Effector memory CD8-positive, alpha-beta T cell (primary cell): ENCODE data around the gene AFF1.
"Not testable (repeated sequence)": the region's sequence is repeated elsewhere in the genome, so short reads cannot be mapped to it uniquely, and the experiment has no call there.

ENCODE experiments used
- ATAC-seq: fragments of 150-1000 bp; cut with Tn5 transposase; replicated peaks from 2 replicates; pipeline ENCODE4 v1.10.0; 2021; ENCODE audit warnings: mild to moderate bottlenecking, moderate library complexity
- DNase-seq, 3 experiments: peaks; one replicate each; pipeline ENCODE4 v3.0.0; 2021
- H3K27ac Mint-ChIP-seq, 2 donors: one replicate each; pipeline ENCODE4 v1.8.0; 2022; ENCODE audit warnings: mild to moderate bottlenecking in 2 of 2, mixed read lengths in 2 of 2, moderate library complexity in 2 of 2
- H3K27me3 Mint-ChIP-seq, 2 donors: one replicate each; pipeline ENCODE4 v1.8.0; 2022; ENCODE audit warnings: mixed read lengths in 2 of 2
- H3K36me3 Mint-ChIP-seq: one replicate; pipeline ENCODE4 v1.8.0; 2022; ENCODE audit warnings: mild to moderate bottlenecking, moderate library complexity, mixed read lengths; ENCODE audit not compliant: insufficient read depth
- H3K4me1 Mint-ChIP-seq, 2 donors: one replicate each; pipeline ENCODE4 v1.8.0; 2022; ENCODE audit warnings: low read depth in 2 of 2, mixed read lengths in 2 of 2
- H3K4me3 Mint-ChIP-seq, 2 donors: one replicate each; pipeline ENCODE4 v1.8.0; 2022; ENCODE audit warnings: mild to moderate bottlenecking in 2 of 2, mixed read lengths in 2 of 2, moderate library complexity in 2 of 2
- H3K9me3 Mint-ChIP-seq, 2 donors: one replicate each; pipeline ENCODE4 v1.8.0; 2022; ENCODE audit warnings: mixed read lengths in 2 of 2

Gene AFF1

DNA sequence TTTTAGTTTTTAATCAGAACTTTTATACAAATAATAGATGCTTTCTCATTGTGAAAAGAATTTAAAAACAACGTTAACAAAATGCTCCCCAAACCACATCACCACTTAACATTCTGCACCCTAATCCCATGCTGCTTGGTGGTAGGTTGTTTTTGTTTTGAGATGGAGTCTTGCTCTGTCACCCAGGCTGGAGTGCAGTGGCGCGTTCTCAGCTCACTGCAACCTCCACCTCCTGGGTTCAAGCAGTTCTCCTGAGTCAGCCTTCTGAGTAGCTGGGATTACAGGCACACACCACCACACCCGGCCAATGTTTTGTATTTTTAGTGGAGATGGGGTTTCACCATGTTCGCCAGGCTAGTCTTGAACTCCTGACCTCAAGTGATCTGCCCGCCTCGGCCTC lies 102.4 kb downstream of the AFF1 start:
- H3K4me3 Mint-ChIP-seq, DNase-seq, H3K36me3 Mint-ChIP-seq, H3K27me3 Mint-ChIP-seq, H3K9me3 Mint-ChIP-seq, ATAC-seq: not testable (repeated sequence)
- Mint-ChIP-seq H3K4me1 (peaks cover 36 to 62% of the 10 kb centered on the region in 2 donors), H3K27ac (peak overlapping the region in 1 of 2 donors; percentile 56)

GRCh38 chr4:87037671-87038334 lies 103.0 kb downstream of the AFF1 start:
- H3K27me3 Mint-ChIP-seq, result no peaks in the 10 kb centered on the region
- H3K4me1 Mint-ChIP-seq, result peaks cover 40 to 65% of the 10 kb centered on the region in 2 donors
- DNase-seq (no peak), ATAC-seq (no peak)
- H3K9me3 Mint-ChIP-seq, result no peaks in the 10 kb centered on the region
- H3K36me3 Mint-ChIP-seq, result peaks cover 5% of the 10 kb centered on the region
- no peak overlapping the region for H3K4me3 Mint-ChIP-seq
- H3K27ac Mint-ChIP-seq, result peak overlapping the region; percentile 53 to 56

GRCh38 chr4:87038837-87039615 lies 104.2 kb downstream of the AFF1 start:
- no peak for ATAC-seq
- peaks cover 45 to 65% of the 10 kb centered on the region in 2 donors for H3K4me1 Mint-ChIP-seq
- H3K4me3 Mint-ChIP-seq, result no peak overlapping the region
- peak overlapping the region; percentile 20 to 21 for H3K27ac Mint-ChIP-seq
- no peaks in the 10 kb centered on the region for H3K27me3 Mint-ChIP-seq
- no peaks in the 10 kb centered on the region for H3K9me3 Mint-ChIP-seq
- no peak for DNase-seq
- H3K36me3 Mint-ChIP-seq, result peaks cover 6% of the 10 kb centered on the region

- Mint-ChIP-seq H3K27me3 (no peaks in the 10 kb centered on the region), H3K36me3 (peaks cover 4% of the 10 kb centered on the region), H3K9me3 (no peaks in the 10 kb centered on the region), H3K4me1 (peaks cover 34 to 48% of the 10 kb centered on the region in 2 donors), H3K4me3 (no peak overlapping the region), H3K27ac (peak overlapping the region; percentile 64 to 69)
- ATAC-seq, result no peak
- DNase-seq, result no peak
Measured at GRCh38 chr4:87041141-87041540, 106.3 kb downstream of the AFF1 start.

GRCh38 chr4:87042221-87042620 lies 107.4 kb downstream of the AFF1 start:
- peak overlapping the region in 1 of 2 donors; percentile 5 for H3K4me3 Mint-ChIP-seq
- peak overlapping the region; percentile 64 to 69 for H3K27ac Mint-ChIP-seq
- peaks cover 29 to 37% of the 10 kb centered on the region in 2 donors for H3K4me1 Mint-ChIP-seq
- peaks cover 14% of the 10 kb centered on the region for H3K36me3 Mint-ChIP-seq
- ATAC-seq, result no peak
- no peaks in the 10 kb centered on the region for H3K9me3 Mint-ChIP-seq
- H3K27me3 Mint-ChIP-seq, result no peaks in the 10 kb centered on the region
- no peak for DNase-seq

DNA sequence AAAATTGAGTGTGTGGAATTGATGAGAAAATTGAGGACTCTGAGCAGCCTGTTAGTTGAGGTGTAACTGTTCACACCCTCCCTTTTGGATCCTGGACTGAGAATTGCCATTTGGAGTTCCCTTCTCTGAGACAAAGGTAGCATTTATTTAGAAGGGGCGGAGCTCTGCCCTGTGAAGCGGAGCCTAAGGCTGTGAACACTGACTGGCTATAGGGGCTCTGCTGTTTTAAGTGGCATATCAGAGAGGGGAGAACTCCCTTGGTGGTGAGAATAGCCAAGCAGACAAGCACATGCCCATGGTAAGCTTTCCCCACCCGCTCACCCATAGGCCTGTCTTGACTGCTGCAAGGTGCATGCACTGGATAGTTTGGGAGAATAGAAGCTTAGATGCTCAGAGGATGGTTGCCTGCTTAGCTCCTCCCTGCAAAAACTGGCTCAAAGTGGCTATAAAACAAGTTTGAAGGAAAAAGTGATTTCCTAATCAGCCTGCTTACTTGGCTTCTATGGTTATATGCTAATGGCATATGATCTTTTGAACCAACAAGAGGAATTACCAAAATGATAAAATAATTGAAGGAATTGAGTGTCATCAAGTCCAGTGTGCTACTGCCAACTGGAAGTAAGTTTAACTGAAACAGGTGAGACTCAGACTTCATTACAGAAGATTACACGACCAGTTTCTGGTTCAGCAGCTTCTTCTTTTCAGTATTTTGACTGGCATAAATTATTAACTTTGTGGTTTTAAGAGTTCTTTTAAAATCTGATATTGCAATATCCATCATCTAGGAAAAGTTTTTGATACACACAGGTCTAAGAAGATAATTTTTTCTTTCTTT lies 108.4 kb downstream of the AFF1 start:
- peaks cover 17% of the 10 kb centered on the region for H3K36me3 Mint-ChIP-seq
- ATAC-seq, result no peak

DNA sequence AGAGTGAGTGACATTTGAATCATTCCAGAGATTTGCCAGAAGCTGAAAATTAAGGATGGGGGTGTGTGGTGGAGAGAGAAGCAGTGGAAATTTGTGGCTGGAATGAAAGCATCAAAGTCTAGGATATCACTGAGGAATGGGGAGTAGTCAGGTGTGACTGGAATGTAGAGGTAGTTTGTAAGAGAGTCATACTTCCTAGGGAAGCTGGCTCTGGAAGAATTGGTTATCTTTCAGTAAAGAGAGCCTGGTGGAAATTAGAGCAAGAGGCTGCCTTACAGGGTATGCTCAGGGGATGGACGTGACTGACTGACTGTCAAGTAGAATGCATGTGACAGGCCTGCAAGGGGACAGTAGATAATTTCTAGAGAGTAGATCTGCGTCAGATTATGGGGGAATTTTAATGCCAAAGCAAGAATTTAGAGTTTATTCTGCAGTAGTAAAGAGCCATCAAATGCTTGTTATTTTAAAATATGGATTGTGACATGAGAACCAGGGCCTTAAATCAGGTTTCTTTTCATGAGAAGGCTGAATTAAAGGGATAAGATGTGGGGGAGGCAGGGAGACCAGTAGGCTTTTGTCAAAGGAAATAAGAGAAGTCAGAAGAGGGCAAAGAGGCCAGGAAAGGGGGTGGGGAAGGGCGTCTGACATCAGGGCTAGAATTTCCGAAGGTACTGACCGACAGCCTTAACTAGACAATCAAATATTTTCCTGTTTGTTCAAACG lies 109.9 kb downstream of the AFF1 start:
- H3K4me1 Mint-ChIP-seq, result peaks cover 20% of the 10 kb centered on the region in 2 donors
- DNase-seq (no peak), ATAC-seq (no peak)
- H3K27me3 Mint-ChIP-seq, result no peaks in the 10 kb centered on the region
- H3K27ac Mint-ChIP-seq, result no peak overlapping the region
- H3K4me3 Mint-ChIP-seq, result no peak overlapping the region
- H3K36me3 Mint-ChIP-seq, result peaks cover 31% of the 10 kb centered on the region
- no peaks in the 10 kb centered on the region for H3K9me3 Mint-ChIP-seq

More for the DNA sequence above, 108.4 kb downstream of the AFF1 start:
- peak overlapping the region; percentile 64 to 69 for H3K27ac Mint-ChIP-seq
- H3K4me1 Mint-ChIP-seq, result peaks cover 24 to 31% of the 10 kb centered on the region in 2 donors
- H3K4me3 Mint-ChIP-seq, result no peak overlapping the region
- H3K9me3 Mint-ChIP-seq, result no peaks in the 10 kb centered on the region
- no peak for DNase-seq
- H3K27me3 Mint-ChIP-seq, result no peaks in the 10 kb centered on the region

- Mint-ChIP-seq H3K36me3 (peaks cover 36% of the 10 kb centered on the region), H3K4me1 (peaks cover 20% of the 10 kb centered on the region in 2 donors), H3K27ac (no peak overlapping the region), H3K9me3 (no peaks in the 10 kb centered on the region), H3K27me3 (no peaks in the 10 kb centered on the region), H3K4me3 (no peak overlapping the region)
- no peak for DNase-seq
- no peak for ATAC-seq
Measured at GRCh38 chr4:87045234-87045558, 110.4 kb downstream of the AFF1 start.

- Mint-ChIP-seq H3K27me3 (no peaks in the 10 kb centered on the region), H3K4me3 (no peak overlapping the region), H3K9me3 (no peaks in the 10 kb centered on the region), H3K27ac (no peak overlapping the region), H3K4me1 (peaks cover 22 to 23% of the 10 kb centered on the region in 2 donors), H3K36me3 (peaks cover 41% of the 10 kb centered on the region)
- ATAC-seq, result no peak
- DNase-seq, result no peak
Measured at GRCh38 chr4:87045659-87046058, 110.8 kb downstream of the AFF1 start.

- H3K27me3 Mint-ChIP-seq, result no peaks in the 10 kb centered on the region
- ATAC-seq (no peak), DNase-seq (no peak)
- no peak overlapping the region for H3K4me3 Mint-ChIP-seq
- H3K36me3 Mint-ChIP-seq, result peaks cover 42% of the 10 kb centered on the region
- H3K4me1 Mint-ChIP-seq, result peaks cover 23 to 25% of the 10 kb centered on the region in 2 donors
- no peak overlapping the region for H3K27ac Mint-ChIP-seq
- H3K9me3 Mint-ChIP-seq, result no peaks in the 10 kb centered on the region
Measured at GRCh38 chr4:87046121-87046551, 111.3 kb downstream of the AFF1 start.

DNA sequence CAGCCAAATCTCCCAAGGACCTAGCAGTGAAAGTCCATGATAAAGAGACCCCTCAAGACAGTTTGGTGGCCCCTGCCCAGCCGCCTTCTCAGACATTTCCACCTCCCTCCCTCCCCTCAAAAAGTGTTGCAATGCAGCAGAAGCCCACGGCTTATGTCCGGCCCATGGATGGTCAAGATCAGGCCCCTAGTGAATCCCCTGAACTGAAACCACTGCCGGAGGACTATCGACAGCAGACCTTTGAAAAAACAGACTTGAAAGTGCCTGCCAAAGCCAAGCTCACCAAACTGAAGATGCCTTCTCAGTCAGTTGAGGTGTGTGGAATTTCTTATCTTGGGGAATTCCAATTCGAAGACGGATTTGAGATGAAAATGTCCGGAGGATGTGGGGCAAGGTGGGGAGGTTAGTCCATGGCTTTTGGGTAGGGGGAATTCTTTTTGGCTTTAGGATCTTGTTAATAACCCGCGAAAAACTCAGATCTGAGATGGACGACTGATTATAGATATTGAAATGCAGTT lies 112.5 kb downstream of the AFF1 start:
- ATAC-seq (no peak), DNase-seq (no peak)
- Mint-ChIP-seq H3K27ac (peak overlapping the region in 1 of 2 donors; percentile 44), H3K36me3 (peaks cover 48% of the 10 kb centered on the region), H3K27me3 (no peaks in the 10 kb centered on the region), H3K4me3 (no peak overlapping the region), H3K4me1 (peaks cover 17 to 23% of the 10 kb centered on the region in 2 donors), H3K9me3 (no peaks in the 10 kb centered on the region)

DNA sequence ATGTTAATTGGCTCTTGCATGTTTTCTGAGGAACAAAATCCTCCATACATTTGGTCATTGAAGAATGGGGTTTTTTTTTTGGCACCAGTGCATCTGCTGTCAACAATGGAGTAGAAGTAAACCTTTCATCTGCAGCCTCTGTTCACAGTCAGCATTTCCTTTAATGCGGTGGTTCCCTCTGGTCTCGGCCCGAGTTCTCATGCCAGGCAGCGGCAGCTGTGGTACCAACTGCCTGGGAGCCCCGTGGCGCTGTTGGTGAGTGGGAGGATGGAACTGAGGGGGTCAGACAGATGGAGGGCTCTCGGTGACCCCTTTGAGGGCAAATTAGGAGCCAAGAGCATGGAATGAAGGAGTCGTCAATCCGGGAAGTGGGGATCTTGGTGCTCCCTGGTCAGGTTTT lies 114.7 kb downstream of the AFF1 start:
- peaks cover 45% of the 10 kb centered on the region for H3K36me3 Mint-ChIP-seq
- H3K9me3 Mint-ChIP-seq, result no peaks in the 10 kb centered on the region
- no peak overlapping the region for H3K27ac Mint-ChIP-seq
- ATAC-seq (no peak), DNase-seq (no peak)
- H3K4me1 Mint-ChIP-seq, result peaks cover 20 to 34% of the 10 kb centered on the region in 2 donors
- no peak overlapping the region for H3K4me3 Mint-ChIP-seq
- H3K27me3 Mint-ChIP-seq, result no peaks in the 10 kb centered on the region

- Mint-ChIP-seq H3K4me1 (peaks cover 25 to 41% of the 10 kb centered on the region in 2 donors), H3K9me3 (no peaks in the 10 kb centered on the region), H3K27ac (no peak overlapping the region), H3K4me3 (no peak overlapping the region), H3K27me3 (no peaks in the 10 kb centered on the region), H3K36me3 (peaks cover 45% of the 10 kb centered on the region)
- no peak for ATAC-seq
- DNase-seq, result no peak
Measured at GRCh38 chr4:87050596-87050995, 115.8 kb downstream of the AFF1 start.
